Hindlimb muscle (tissue), 1 donor: Measurements from ENCODE around the gene ZAP70. TPM values are rescaled to one million over a fixed set of nuclear protein-coding genes. Genes with fewer than 3 reads are reported as not detected.
"Not testable (repeated sequence)": the region's sequence is repeated elsewhere in the genome, so short reads cannot be mapped to it uniquely, and the experiment has no call there.

Source experiments
- DNase-seq: peaks from one replicate; pipeline ENCODE4 v3.0.0-alpha.2; 2013
- polyA plus RNA-seq: library from polyadenylated mRNA; unstranded; fragments of 120-200 nt; gene quantifications from one replicate; pipeline ENCODE4 v1.2.1, GENCODE V29; 2013; ENCODE audit not compliant: insufficient read length

ZAP70 gene
- polyA plus RNA-seq: 3.6 TPM

GRCh38 chr2:97713296-97714083 lies at the start of gene ZAP70:
ZAP70 (plus strand) TSS chr2:97713576; CDS start chr2:97724037, 10,461 bp downstream.
- no peak for DNase-seq

GRCh38 chr2:97663626-97663961 lies 49.8 kb upstream of the ZAP70 start:
- DNase-seq: no peak

DNA sequence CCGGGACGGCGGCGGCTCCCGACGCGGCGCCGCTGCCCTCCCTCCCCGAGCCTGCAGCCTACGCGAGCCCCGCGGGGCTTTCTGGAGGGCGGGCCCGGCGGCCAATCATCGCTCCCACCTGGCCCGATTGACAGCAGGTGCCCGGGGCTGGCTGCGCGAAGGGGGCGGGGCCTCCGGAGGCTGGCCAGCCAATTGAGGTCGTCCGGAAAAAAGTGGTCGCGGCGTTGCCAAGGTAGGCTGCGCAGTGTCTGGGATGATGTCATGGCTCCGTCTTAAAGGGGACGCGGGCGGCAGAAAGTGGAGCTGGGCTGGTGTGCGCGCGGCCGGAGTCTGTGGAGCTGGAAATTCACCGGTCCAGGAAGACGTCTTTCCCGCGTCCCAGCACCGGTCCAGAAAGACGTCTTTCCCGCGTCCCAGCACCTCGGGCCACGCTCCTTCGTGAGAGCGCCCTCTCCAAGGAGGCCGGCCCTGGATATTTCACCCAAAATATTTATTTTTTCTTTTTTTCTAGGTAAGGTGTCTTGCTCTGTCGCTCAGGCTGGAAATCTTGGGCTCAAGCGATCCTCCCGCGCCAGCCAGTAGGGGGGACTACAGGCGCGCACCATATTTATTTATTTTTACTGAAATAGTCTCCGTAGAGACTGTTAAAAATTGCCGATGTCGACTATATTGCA lies 49.3 kb upstream of the ZAP70 start, which contains the start of gene ACTR1B:
TSS of gene ACTR1B (minus strand) at position 83 of the 674 bp plus-strand sequence. CDS start 154 bp downstream, outside the sequence.
- DNase-seq: peak; percentile 97

GRCh38 chr2:97664636-97664970 lies 48.8 kb upstream of the ZAP70 start:
- no peak for DNase-seq

DNA sequence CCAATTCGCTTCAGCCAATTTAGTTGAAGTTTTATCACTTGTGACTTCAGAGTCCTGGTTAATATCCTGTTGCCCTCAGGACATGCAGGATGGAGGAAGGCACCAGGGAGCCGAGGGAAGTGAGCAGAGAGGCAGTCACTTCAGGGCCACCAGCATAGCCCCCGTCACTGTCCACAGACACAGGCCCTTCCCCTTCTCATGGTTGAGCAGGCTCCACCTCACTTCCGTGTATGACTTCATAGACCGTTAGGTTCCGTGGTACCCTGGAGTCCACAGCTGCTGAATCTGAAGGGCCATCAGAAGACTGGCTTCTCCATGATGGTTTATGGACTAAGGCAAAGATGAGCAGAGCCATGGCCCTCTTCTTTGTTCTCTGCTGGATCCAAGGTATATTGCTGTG lies 43.9 kb upstream of the ZAP70 start, which contains the start of gene C2orf92:
TSS of gene C2orf92 (plus strand) at position 266 of the 400 bp plus-strand sequence. CDS start at position 342, 76 bp downstream.
- no peak for DNase-seq

GRCh38 chr2:97670471-97670870 lies 42.9 kb upstream of the ZAP70 start:
- DNase-seq: no peak

DNA sequence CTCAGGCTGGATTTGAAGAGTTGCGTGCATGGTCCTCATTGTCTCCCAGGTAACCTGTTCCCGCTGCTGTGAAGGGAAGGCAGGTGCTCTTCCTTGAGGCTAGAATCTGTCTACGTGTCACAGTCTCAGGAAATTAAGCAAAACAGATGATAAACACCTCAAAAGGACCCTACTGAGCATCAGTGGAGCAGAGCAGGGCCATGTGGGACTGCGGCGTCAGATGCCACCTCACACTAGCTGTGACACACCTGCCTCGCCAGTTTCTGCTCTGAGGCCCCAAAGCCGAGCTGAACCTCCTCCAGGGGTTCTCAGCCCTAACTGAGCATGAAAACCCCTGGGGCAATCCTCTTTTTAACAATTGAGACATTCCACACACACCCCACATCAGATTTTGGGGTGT lies 41.9 kb upstream of the ZAP70 start:
- no peak for DNase-seq

GRCh38 chr2:97672606-97673140 lies 40.7 kb upstream of the ZAP70 start:
- DNase-seq: not testable (repeated sequence)

DNA sequence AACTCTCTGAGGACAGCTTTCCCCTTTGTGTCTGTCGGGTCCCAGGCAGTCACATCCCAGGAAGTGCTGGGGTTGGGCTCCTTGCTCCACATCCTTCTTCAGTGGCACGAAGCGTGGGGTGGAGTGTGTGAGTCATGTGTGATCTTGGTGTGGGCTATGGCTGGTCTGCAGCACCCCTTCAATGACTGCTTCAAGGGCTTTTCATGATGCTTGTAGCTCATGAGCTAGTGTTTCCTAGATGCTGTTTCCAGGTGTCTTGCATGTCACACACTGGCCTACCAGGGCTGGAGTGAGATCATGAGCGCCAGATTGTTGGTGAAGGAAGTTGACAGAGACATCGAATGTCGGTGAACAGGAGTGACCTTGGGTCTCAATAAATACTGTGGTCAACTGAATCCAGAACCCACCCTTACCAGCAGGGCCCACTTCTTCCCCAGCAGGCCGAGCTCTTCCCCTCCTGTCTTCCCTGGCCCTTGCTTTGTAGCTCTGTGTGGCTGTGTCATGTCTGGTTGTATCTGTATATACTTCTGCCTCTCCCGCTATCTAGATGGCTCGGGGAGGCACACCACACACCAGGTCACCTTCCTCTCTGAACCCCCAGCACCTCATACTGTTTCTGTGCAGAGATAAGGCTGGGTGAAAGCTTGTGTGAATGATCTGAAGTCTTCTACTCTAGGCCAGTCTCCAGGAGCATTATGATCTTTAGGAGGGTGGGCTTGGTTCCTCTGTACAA lies 40.0 kb upstream of the ZAP70 start:
- no peak for DNase-seq

DNA sequence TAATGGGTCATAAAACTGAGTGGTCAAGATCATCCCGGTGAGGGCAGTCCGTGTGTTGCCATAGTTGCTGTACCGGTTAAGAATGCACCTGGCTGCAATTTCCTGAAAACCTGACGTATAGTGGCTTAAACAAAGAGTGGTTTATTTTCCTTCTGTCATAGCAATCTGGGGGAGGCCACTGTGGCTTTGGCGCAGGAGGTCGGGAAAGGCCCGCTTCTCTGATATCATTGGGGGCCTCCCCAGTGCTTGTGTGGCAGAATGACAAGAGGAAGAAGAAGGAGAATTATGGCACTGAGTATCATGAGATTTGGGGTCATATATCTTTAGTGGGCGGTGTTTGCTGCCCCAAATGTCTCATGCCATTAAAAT lies 39.5 kb upstream of the ZAP70 start:
- DNase-seq: no peak

DNA sequence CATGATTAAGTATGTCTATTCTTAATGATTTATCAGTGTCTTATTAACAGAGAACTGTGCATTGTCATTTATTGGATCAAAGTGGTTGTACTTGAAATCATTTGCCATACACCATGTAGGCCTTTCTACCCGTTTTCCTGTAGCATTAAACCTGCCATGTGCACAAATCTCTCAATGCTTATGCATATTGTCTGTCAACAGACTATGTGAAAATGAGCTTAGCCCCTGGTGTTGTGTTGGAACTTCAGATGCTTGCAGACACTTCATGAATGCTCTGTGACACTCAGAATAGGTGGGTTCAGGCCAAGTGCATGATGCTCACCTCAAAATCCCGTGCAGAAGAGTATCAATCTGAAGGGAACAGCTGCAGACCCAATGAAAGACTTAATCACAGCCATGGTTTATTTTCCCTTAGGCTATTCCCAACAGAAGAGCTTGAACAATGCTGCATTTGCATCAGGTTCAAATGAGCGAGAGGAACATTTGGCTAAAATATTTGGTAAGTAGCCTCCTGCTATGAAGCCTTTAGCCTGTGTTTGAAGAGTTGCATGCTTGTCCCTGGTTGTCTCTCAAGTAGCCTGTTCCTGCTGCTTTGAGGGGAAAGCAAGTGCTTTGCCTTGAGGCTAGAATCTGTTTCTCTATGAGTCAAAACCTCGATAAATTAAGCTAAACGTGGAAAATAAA lies 37.8 kb upstream of the ZAP70 start:
- no peak for DNase-seq

DNA sequence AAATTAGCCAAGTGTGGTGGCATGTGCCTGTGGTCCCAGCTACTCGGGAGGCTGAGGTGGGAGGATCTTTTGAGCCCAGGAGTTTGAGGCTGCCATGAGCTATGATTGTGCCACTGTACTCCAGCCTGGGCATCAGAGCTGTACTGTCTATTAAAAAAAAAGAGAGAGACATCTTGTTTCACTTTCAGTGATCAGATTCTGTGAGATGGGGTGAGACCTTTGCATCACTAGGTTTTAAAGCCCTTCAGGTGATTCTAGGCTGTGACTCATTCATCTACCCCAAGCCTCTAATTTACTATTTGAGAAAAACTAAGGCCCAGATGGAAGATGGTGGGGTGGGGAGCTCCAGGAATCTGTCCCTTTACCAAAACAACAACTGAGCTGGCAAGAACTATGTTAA lies 36.8 kb upstream of the ZAP70 start:
- DNase-seq: no peak

- DNase-seq: no peak
These were observed 35.9 kb upstream of the ZAP70 start for GRCh38 chr2:97677480-97677879.

- DNase-seq: no peak
These were observed 35.1 kb upstream of the ZAP70 start for GRCh38 chr2:97678298-97678697.

GRCh38 chr2:97687235-97687634 lies 26.1 kb upstream of the ZAP70 start:
- not testable (repeated sequence) for DNase-seq

DNA sequence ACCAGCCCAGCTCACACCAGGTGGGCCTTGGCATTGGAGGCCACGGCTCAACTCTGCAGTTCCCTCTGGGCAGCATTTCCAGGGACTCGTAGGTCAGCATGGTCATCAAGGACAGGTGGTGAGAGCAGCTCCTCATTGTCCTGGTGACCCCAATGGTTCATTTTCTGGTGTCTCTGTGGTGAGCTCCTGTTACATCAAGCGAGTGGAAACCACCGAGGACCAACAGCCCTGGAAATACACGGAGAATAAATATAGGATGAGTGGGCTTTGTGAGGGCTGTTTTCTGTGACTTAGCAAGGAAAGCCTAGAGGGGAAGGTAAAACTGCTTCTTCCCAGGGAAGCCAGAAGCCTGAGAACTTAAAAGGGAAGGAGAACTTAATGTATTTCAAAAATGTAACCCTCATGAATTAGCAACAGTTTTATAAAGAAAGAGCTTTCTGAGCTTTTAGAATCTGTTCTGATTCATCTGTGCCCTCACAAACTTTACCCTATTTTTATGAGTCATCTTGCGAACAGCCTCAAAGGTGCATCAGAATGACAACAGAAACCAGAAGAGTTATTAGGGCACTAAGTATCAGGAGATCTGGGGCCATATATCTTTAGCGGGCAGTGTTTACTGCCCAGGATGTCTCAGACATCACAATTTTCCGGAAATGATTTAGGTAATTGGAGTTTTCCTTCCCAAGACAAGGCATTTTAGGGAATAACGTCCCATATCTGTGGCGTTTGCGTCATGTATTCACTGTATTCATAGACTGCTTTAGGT lies 25.1 kb upstream of the ZAP70 start:
- no peak for DNase-seq

DNA sequence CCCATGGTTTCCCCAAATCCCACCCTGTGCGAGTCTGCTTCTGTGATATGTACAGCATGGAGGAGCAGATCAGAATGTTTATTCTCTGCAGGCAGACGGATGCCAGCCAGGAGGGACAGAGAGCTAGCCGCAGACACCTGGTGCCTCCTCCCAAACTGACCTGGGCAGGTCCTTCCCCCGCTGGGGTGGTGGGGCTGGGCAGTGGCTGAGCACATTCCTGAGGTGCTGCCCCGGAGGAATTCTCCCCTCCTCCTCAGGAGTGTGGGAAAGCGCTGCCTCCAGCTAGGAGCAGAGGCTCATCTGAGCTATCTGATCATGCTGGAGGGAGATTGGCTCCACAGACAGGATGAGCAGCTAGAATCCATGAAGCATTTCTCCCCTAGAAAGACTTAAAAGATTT lies 22.2 kb upstream of the ZAP70 start:
- DNase-seq: no peak

GRCh38 chr2:97693476-97693875 lies 19.9 kb upstream of the ZAP70 start:
- no peak for DNase-seq

DNA sequence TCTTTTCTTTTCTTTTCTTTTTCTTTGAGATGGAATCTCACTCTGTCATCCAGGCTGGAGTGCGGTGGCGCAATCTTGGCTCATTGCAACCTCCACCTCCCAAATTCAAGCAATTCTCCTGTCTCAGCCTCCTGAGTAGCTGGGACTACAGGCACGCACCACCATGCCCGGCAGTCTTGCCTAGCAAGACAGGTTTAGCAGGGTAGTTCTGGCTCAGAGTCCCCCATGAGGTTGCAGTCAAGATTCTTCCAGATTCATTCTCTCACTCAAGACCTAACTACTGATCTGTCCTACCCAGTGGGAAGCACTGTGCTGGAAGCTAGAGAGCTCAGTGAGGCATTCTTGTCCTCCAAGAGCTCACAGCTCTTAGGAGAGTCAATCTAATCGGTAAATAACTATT lies 17.6 kb upstream of the ZAP70 start:
- no peak for DNase-seq

GRCh38 chr2:97697252-97698235 lies 15.8 kb upstream of the ZAP70 start:
- peak; percentile 84 for DNase-seq
